ENCODE measurements around the gene ZNF280C.

ZNF280C gene

GRCh38 chrX:130174937-130175336, 93.8 kb downstream of the ZNF280C start:
- DNase-seq (ENCODE audit: low spot score) = no peak

- DNase-seq (ENCODE audit: low spot score) = peak; percentile 82
Measured at GRCh38 chrX:130174045-130174704, 94.5 kb downstream of the ZNF280C start.

- DNase-seq (ENCODE audit: low spot score) = peak; percentile 64
Measured at GRCh38 chrX:130173190-130173895, 95.4 kb downstream of the ZNF280C start.

GRCh38 chrX:130172127-130172845, 96.4 kb downstream of the ZNF280C start:
- DNase-seq (ENCODE audit: low spot score) = no peak

GRCh38 chrX:130171446-130172126, 97.1 kb downstream of the ZNF280C start, which contains the start of gene RAB33A:
RAB33A (plus strand) TSS chrX:130171962; CDS start chrX:130172063, 101 bp downstream.
- no peak for DNase-seq (ENCODE audit: low spot score)

GRCh38 chrX:130170752-130171445, 97.8 kb downstream of the ZNF280C start:
- DNase-seq (ENCODE audit: low spot score) = peak; percentile 21

GRCh38 chrX:130167040-130167439, 101.7 kb downstream of the ZNF280C start:
- no peak for DNase-seq (ENCODE audit: low spot score)

GRCh38 chrX:130166503-130166777, 102.3 kb downstream of the ZNF280C start:
- no peak for DNase-seq (ENCODE audit: low spot score)

GRCh38 chrX:130165703-130166502, 102.8 kb downstream of the ZNF280C start, which contains the start of gene AIFM1:
AIFM1 (minus strand) TSS chrX:130165841; CDS start chrX:130165656, 185 bp downstream.
- DNase-seq (ENCODE audit: low spot score) = peak; percentile 92

GRCh38 chrX:130165181-130165702, 103.5 kb downstream of the ZNF280C start:
- DNase-seq (ENCODE audit: low spot score) = no peak

- no peak for DNase-seq (ENCODE audit: low spot score)
Measured at GRCh38 chrX:130163398-130163797, 105.3 kb downstream of the ZNF280C start.

GRCh38 chrX:130162094-130162735, 106.5 kb downstream of the ZNF280C start:
- DNase-seq (ENCODE audit: low spot score) = no peak

- no peak for DNase-seq (ENCODE audit: low spot score)
Measured at GRCh38 chrX:130159776-130160175, 108.9 kb downstream of the ZNF280C start.

- no peak for DNase-seq (ENCODE audit: low spot score)
Measured at GRCh38 chrX:130158311-130158710, 110.4 kb downstream of the ZNF280C start.

- no peak for DNase-seq (ENCODE audit: low spot score)
Measured at GRCh38 chrX:130155564-130155963, 113.1 kb downstream of the ZNF280C start.

Measured in AG08395 (cell line).